Muscle of leg (tissue), 11 donors: ENCODE data around the gene ARMH3. TPM values are rescaled to one million over a fixed set of nuclear protein-coding genes. Genes with fewer than 3 reads are reported as not detected.

Experiments
- DNase-seq: peaks from one replicate; pipeline ENCODE4 v3.0.0; 2013
- H3K27ac ChIP-seq: one replicate; pipeline ENCODE4 v1.5.1; 2013; ENCODE audit warnings: mild to moderate bottlenecking, low read length, control low read depth
- H3K27me3 ChIP-seq: one replicate; pipeline ENCODE4 v1.6.1; 2013; ENCODE audit warnings: low read length; ENCODE audit not compliant: control insufficient read depth, insufficient read depth
- H3K36me3 ChIP-seq: one replicate; pipeline ENCODE4 v1.6.1; 2013; ENCODE audit warnings: low read length; ENCODE audit not compliant: control insufficient read depth, insufficient read depth
- H3K4me1 ChIP-seq: one replicate; pipeline ENCODE4 v1.6.1; 2013; ENCODE audit warnings: low read length; ENCODE audit not compliant: control insufficient read depth, insufficient read depth
- H3K4me3 ChIP-seq: one replicate; pipeline ENCODE4 v1.5.1; 2013; ENCODE audit warnings: low read length, control low read depth
- H3K9me3 ChIP-seq: replicated peaks from 2 replicates; pipeline ENCODE4 v1.6.1; 2013; ENCODE audit warnings: low read depth, low read length; ENCODE audit not compliant: control insufficient read depth
- WGBS: methylation state at CpG from one replicate; pipeline ENCODE4 v1.1.5; 2013; ENCODE audit warnings: missing lambda C conversion rate; ENCODE audit not compliant: insufficient coverage; 5-methylcytosine and 5-hydroxymethylcytosine counted together
- polyA plus RNA-seq, 8 donors: library from polyadenylated mRNA; unstranded; fragments of 120-200 nt; gene quantifications; one replicate each; pipeline versions ENCODE4 v1.2.1 to v1.2.3, GENCODE V29; 2013; ENCODE audit warnings: inconsistent platforms in 1 of 8, low replicate concordance in 1 of 8; ENCODE audit not compliant: insufficient read length in 8 of 8, insufficient read depth in 1 of 8
- total RNA-seq: library from RNA; stranded (reverse); fragments of 120-200 nt; gene quantifications from one replicate; pipeline ENCODE4 v1.2.4, GENCODE V29; 2013

Gene ARMH3
- total and polyA plus RNA-seq, 9 donors, result 7.1 to 17.0 (median 12.7) TPM

- Histone ChIP-seq H3K36me3 (peaks cover 8% of the 10 kb centered on the region), H3K27ac (no peak overlapping the region), H3K4me1 (peaks cover 5% of the 10 kb centered on the region), H3K4me3 (no peak overlapping the region), H3K27me3 (no peaks in the 10 kb centered on the region), H3K9me3 (no peaks in the 10 kb centered on the region)
- DNase-seq, result peak; percentile 9
- 67% methylated on average over 1 of the region's 1 CpG for WGBS
These were observed 114.1 kb downstream of the ARMH3 start for GRCh38 chr10:101941871-101942270.

- H3K27ac ChIP-seq, result no peak overlapping the region
- H3K9me3 ChIP-seq, result no peaks in the 10 kb centered on the region
- H3K36me3 ChIP-seq, result peaks cover 8% of the 10 kb centered on the region
- no peak overlapping the region for H3K4me3 ChIP-seq
- DNase-seq, result no peak
- no CpG with 5 or more reads among the region's 1 CpG for WGBS
- H3K4me1 ChIP-seq, result peaks cover 5% of the 10 kb centered on the region
- no peaks in the 10 kb centered on the region for H3K27me3 ChIP-seq
These were observed 115.1 kb downstream of the ARMH3 start for GRCh38 chr10:101940916-101941315.

GRCh38 chr10:101939729-101940128 lies 116.2 kb downstream of the ARMH3 start:
- Histone ChIP-seq H3K27ac (no peak overlapping the region), H3K4me1 (peaks cover 8% of the 10 kb centered on the region), H3K27me3 (no peaks in the 10 kb centered on the region), H3K4me3 (no peak overlapping the region), H3K36me3 (peaks cover 8% of the 10 kb centered on the region), H3K9me3 (no peaks in the 10 kb centered on the region)
- no CpG with 5 or more reads among the region's 3 CpGs for WGBS
- DNase-seq, result no peak

- H3K4me1 ChIP-seq, result peaks cover 8% of the 10 kb centered on the region
- WGBS, result 58% methylated on average over 2 of the region's 3 CpGs
- DNase-seq, result peak; percentile 66
- no peak overlapping the region for H3K27ac ChIP-seq
- H3K4me3 ChIP-seq, result no peak overlapping the region
- H3K27me3 ChIP-seq, result no peaks in the 10 kb centered on the region
- H3K36me3 ChIP-seq, result peaks cover 4% of the 10 kb centered on the region
- no peaks in the 10 kb centered on the region for H3K9me3 ChIP-seq
These were observed 116.8 kb downstream of the ARMH3 start for GRCh38 chr10:101939008-101939648.

GRCh38 chr10:101938305-101939007 lies 117.5 kb downstream of the ARMH3 start:
- peak; percentile 54 for DNase-seq
- Histone ChIP-seq H3K4me1 (peaks cover 8% of the 10 kb centered on the region), H3K9me3 (no peaks in the 10 kb centered on the region), H3K36me3 (peaks cover 4% of the 10 kb centered on the region), H3K27ac (no peak overlapping the region), H3K27me3 (no peaks in the 10 kb centered on the region), H3K4me3 (no peak overlapping the region)
- WGBS, result 25% methylated on average over 1 of the region's 3 CpGs

GRCh38 chr10:101935431-101935830 lies 120.5 kb downstream of the ARMH3 start:
- peak overlapping the region; percentile 15 for H3K27ac ChIP-seq
- H3K4me1 ChIP-seq, result peaks cover 8% of the 10 kb centered on the region
- peak; percentile 11 for DNase-seq
- no peaks in the 10 kb centered on the region for H3K27me3 ChIP-seq
- no CpG with 5 or more reads among the region's 2 CpGs for WGBS
- no peaks in the 10 kb centered on the region for H3K36me3 ChIP-seq
- H3K4me3 ChIP-seq, result no peak overlapping the region
- H3K9me3 ChIP-seq, result no peaks in the 10 kb centered on the region

GRCh38 chr10:101934686-101935305 lies 121.2 kb downstream of the ARMH3 start:
- H3K27me3 ChIP-seq, result no peaks in the 10 kb centered on the region
- no peaks in the 10 kb centered on the region for H3K9me3 ChIP-seq
- H3K27ac ChIP-seq, result no peak overlapping the region
- H3K36me3 ChIP-seq, result no peaks in the 10 kb centered on the region
- peak; percentile 53 for DNase-seq
- no CpG with 5 or more reads among the region's 3 CpGs for WGBS
- H3K4me1 ChIP-seq, result peaks cover 8% of the 10 kb centered on the region
- no peak overlapping the region for H3K4me3 ChIP-seq

GRCh38 chr10:101933976-101934375 lies 122.0 kb downstream of the ARMH3 start:
- H3K9me3 ChIP-seq, result no peaks in the 10 kb centered on the region
- no peak overlapping the region for H3K27ac ChIP-seq
- DNase-seq, result no peak
- H3K27me3 ChIP-seq, result no peaks in the 10 kb centered on the region
- WGBS, result 93% methylated on average over 3 of the region's 4 CpGs
- peaks cover 8% of the 10 kb centered on the region for H3K4me1 ChIP-seq
- H3K4me3 ChIP-seq, result no peak overlapping the region
- no peaks in the 10 kb centered on the region for H3K36me3 ChIP-seq

GRCh38 chr10:101932183-101932582 lies 123.8 kb downstream of the ARMH3 start:
- H3K9me3 ChIP-seq, result no peaks in the 10 kb centered on the region
- no peaks in the 10 kb centered on the region for H3K36me3 ChIP-seq
- DNase-seq, result no peak
- H3K27ac ChIP-seq, result no peak overlapping the region
- no peak overlapping the region for H3K4me3 ChIP-seq
- H3K4me1 ChIP-seq, result peaks cover 3% of the 10 kb centered on the region
- H3K27me3 ChIP-seq, result no peaks in the 10 kb centered on the region
- no CpG with 5 or more reads among the region's 4 CpGs for WGBS

GRCh38 chr10:101925027-101925426 lies 130.9 kb downstream of the ARMH3 start:
- no peak for DNase-seq
- Histone ChIP-seq H3K9me3 (no peaks in the 10 kb centered on the region), H3K27ac (no peak overlapping the region), H3K4me3 (no peak overlapping the region), H3K27me3 (no peaks in the 10 kb centered on the region), H3K36me3 (no peaks in the 10 kb centered on the region), H3K4me1 (no peaks in the 10 kb centered on the region)
- WGBS, result no CpG with 5 or more reads among the region's 2 CpGs
